GM19351 (cell line): Measurements from ENCODE around the gene FOXE1.

Experiments
- ATAC-seq: cut with Tn5 transposase; IDR thresholded peaks from one replicate; pipeline ENCODE4 v1.9.1; 2021; ENCODE audit warnings: mild to moderate bottlenecking, moderate library complexity; ENCODE audit not compliant: unreplicated experiment

Gene FOXE1

DNA sequence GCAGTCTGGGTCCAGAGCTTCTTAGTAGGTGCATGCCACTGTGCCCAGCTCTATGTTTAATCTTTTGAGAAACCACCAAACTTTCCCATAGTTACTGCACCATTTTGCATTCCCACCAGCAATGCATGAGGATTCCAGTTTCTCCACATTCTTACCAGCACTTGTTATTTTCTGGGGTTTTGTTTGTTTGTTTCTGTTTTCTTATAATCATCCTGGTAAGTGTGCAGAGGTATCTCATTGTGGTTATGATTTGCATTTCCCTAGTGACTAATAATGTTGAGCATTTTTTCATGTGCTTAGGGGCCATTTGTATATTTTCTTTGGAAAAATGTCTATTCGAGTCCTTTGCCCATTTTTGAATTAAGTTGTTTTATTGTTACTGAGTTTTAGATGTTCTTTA lies 11.4 kb downstream of the FOXE1 start:
- ATAC-seq: no peak

DNA sequence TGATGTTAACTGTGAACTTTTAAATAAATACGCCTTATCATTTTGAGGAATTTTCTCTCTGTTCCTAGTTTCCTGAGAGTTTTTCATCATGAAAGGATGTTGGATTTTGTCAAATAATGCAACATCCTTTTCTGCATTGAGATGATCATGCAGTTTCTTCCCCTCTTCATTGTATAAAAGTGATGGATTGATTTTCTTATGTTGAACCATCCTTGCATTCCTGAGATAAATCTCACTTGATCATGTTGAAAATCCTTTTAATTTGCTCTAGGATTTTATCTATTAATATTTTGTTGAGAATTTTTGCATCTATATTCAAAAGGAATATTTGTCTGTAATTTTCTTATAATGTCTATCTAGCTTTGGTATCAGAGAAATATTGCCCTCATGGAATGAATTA lies 13.3 kb downstream of the FOXE1 start:
- no peak for ATAC-seq

DNA sequence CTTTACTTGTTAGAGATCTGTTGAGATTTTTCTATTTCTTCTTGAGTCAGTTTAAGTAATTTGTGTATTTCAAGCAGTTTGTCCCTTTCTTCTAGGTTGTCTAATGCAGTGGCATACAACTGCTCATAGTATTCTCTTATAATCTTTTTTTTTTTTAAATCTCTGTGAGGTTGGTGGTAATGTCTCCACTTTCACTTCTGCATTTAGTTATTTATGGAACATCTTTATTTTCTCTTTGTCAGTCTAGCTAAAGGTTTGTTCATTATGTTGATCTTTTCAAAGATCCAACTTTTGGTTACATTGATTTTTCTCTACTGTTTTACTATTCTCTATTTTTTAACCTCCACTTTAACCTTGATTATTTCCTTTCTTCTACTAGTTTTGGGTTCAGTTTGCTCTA lies 13.8 kb downstream of the FOXE1 start:
- ATAC-seq: peak; percentile 77

DNA sequence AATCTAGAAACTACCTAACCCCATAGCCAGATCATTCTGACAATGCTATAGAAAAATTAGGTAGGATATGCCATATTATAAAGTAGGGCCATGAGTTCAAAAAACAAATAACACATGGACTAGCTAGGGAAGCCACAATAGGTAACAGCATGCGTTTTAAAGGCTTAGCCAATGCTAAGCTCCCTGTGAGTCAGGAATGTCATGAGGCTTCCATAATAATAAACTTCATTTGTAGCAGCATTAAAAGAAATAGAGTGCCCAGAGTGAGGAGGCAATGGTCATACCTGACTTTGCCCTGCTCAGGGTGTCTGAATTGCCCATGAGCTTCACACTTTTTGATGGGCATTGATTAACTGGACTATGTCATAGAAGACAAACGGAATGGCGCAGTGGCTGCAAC lies 15.8 kb downstream of the FOXE1 start:
- no peak for ATAC-seq

DNA sequence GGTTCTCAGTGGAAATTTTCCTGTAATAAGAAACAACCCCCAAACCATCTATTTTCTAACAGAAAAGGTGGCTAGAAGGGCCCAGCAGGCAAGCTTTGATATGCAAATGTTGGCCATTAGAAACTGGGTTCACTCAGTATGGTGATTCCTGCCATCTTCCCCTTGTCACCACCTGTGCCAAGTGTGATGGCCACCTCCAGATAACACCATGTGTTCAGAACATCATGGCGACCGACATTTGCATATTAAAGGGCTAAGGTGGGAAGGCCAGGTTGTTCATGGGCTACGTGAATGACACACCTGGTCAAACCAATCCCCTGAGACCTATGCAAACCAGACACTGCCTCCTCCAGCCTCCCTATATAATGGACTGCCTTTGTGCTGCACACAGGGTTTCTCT lies 20.4 kb downstream of the FOXE1 start:
- ATAC-seq: no peak

DNA sequence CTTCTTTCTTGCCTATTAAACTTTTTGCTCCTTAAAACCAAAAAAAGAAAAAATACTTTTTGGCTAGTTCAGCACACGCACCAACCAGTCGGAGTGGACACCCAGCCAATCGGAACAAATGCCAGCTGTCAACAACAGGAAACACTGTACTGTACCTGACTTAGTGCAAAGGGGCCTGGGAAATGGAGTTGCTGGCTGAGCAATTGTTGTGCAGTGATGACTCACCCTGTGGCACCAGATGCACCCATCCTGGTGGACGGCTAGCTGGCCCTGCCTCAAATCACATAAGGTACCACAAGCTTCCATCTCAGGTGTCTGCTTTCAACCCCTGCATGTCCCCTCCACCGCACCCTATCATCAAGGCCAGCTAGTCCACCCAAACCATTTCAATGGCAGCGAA lies 20.9 kb downstream of the FOXE1 start:
- no peak for ATAC-seq

DNA sequence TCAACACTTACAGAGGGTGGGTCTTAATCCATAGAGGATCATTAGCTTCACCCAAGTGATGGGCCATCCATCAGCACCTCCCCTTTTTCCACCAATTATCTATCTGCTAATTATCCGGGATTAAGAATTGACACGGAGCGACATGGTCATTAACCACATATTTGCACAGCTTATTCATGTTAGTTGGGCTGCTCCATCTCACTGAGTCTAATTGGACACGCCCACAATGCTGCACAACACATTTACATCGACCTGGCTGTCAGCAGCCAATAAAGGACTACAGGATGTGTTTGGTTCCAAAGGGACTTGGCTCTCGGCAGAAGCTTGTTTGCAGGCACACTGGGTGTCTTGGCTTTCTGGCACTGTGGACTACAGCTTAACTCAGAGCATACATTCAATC lies 21.6 kb downstream of the FOXE1 start:
- ATAC-seq: no peak

DNA sequence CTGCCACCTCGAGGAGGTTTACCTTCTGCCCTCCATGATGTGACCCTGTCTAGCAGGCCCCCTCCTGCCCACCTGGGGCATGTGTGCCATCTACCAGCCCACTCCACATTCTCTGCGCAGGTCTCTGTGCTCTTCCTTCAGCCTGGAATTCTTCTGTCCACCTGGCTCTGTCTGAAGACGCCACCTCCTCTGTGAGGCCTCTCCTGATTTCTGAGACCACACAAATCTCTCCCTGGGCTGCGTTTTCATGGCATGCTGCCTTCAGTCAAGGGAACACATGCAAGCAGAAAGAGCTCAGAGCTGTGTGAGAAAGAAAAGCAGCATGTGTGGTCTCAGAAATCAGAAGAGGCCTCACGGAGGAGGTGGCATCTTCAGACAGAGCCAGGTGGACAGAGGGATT lies 22.1 kb downstream of the FOXE1 start:
- ATAC-seq: no peak

DNA sequence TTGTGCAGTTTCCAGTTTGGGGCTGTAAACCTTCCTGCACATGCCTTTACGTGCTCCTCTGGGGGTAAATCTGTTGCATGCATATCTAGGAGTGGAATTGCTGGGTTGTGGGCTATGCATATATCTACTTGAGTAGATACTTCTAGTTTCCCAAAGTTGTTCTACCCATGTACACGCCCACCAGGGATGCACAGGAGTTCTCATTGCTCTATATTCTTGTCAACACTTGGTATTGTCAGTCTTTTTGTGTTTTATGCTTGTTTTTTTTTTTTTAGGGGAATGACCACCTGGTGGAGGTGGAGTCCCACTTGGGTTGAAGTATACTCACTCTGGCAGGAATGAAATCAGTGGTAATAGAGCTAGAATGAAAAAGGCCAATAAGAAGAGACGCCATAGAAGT lies 23.0 kb downstream of the FOXE1 start:
- no peak for ATAC-seq

DNA sequence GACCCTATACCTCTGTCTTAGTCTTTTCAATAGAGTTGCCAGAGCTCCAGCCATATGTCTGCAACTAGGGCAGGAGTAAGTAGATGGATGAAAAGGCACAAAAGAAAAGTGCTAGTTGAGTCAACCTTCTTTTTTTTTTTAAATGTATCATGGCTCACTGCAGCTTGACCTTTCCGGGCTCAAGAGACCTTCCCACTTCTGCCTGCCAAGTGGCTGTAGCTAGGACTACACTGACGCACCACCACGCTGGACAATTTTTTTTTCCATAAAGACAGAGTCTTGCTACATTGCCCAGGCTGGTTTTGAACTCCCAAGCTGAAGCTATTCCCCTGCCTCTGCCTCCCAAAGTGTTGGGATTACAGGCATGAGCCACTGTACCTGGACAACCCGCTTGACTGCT lies 27.3 kb downstream of the FOXE1 start:
- ATAC-seq: no peak

DNA sequence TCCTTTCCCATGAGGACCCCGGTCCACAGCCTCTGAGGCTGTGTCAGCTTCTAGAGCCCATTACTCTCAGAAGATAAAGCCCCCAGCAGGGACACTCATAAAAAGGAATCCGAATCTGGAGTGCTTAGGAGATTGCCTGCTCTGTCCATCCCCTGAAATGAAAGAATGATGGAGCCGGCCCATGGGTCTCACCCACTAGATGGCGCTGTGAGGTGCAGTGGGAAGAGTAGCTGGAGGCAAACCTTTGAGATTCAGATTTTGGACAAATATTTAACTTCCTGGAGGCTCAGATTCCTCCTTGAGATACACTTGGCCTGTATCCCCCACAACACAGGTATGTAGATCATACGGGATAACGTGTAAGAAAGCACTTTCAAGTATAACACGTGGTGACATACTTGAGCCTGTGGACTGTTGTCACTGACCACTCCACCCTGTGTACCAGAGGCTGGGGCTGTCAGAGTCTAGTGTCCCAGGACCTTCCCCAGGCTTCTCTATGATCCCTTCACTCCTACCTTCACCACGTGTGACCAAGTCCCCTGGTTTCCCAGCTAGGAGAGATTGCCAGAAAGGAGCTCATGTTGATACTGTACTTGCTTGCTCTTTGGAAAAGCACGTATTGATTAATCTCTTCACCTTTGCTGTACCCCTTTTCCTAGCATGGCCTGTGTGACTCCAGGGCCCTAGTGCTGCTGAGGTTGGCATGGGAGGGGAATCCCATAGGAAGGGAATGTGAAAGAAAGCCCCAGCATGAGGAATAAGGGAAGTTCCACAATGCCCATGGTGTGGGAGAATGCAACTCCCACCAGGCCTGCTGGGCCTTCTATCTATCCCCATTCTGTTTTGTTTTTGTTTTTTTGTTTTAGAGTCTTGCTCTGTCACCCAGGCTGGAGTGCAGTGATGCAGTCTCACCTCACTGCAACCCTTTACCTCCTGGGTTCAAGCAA lies 37.2 kb downstream of the FOXE1 start:
- ATAC-seq: no peak

DNA sequence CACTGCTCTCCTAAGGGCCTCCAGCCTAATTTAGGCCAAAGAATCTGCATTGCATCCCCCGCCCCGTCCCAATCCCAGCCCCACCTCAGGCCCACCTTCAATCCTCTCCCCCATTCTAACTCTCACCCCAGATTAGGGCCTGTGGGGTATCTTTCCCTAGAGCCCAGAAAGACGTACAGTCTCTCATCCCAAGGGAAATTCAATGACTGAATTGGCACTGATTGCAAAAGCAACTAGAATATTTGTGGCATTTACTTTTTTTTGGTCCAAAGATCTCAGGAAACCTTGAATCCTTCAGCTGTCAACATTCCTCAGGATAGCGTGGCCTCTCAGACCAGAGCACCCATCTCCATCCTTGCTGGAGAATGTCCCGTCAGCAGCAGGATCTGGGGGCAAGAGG lies 38.7 kb downstream of the FOXE1 start:
- no peak for ATAC-seq

DNA sequence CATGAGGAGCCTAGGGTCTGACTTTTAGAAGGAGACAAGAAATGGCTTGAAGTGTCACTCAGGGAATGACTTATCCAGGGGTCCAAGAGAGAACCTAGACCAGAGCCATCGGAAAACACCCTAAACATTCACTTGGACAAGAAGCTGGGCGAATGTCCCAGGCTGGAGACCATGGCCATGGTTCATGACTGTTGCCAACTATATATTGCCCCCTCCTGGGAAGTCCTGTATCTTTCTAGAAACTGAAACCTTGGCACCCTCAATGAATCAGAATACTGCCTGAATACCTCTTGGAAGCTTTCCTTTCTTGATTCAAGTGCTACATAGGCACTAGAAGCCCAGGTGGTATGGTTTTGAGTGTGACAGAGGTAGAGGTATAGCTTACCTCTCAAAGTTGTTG lies 39.4 kb downstream of the FOXE1 start:
- no peak for ATAC-seq

DNA sequence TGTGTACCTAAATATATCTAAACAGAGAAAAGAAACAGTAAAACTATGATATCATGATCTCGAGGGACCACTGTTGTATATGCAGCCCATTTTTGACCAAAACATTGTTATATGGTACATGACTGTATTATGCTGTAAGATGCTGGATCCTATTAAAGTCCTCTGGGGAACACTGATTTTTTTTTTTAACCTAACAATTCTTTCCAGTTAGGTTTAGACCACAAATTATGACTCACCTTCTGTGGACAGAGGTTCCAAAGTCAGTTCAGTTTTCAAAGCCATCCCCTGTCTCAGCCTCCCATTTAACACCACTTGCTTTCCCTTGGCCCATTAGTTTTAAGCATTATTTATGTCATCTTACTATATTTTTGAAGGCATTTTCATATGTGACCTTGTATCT lies 42.2 kb downstream of the FOXE1 start:
- ATAC-seq: no peak

DNA sequence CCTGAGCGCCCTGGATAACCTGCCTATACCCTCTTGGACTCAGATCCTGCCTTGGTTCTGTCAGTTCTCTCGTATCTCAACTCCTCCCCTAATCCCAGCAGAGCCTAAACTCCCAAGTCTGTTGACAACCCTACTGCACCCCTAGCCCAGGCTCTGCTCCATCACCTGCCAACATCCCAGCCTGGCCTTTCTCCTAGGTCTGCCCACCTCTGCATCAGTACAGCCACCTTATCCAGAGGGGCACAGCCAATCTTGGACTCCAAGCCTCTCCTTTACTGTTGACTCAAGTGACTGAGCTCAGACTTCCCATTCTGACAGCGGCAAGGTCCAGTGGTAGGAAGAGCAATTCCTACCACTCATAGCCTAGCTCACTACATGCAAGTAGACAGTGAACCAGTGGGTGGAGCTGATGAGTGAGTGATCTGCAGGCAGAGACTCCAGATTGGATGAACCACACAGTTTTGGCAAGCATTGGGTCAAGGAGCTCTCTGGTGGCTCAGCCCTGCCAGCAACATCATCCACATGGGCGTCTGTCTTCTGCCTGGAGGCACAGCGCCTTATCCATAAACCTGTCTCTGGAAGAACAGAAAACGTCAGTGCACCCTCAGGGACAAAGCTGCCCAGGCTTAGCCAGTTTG lies 42.8 kb downstream of the FOXE1 start:
- ATAC-seq: no peak

DNA sequence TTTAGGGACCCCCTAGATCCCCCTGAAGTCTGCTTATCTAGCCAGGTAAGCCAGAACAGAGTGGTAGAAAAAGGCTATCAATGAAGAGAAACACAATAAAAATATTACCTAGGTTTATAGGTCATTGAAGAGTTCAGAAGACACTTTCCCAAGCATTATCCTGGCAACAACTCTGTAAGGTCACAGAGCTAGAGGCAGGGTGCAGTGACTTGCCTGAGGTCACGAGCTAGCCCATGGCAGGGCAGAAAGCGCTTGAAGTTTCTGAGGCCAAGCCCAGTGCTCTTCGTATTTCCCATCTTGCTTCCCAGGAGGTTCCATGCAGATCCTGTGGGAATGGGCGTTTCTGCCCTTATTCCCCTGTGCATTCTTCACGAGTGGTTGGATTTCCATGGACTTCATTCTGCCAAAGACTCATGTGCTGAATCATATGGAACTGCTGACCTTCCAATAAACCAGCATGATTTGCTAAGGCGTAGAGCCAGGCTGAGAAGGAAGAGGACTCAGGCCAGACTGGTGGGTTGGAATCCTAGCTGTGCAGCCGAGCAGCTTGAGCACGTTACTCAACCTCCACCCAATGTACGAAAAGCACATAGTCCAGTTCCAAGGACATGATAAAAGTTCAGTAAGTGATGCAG lies 47.2 kb downstream of the FOXE1 start:
- no peak for ATAC-seq

DNA sequence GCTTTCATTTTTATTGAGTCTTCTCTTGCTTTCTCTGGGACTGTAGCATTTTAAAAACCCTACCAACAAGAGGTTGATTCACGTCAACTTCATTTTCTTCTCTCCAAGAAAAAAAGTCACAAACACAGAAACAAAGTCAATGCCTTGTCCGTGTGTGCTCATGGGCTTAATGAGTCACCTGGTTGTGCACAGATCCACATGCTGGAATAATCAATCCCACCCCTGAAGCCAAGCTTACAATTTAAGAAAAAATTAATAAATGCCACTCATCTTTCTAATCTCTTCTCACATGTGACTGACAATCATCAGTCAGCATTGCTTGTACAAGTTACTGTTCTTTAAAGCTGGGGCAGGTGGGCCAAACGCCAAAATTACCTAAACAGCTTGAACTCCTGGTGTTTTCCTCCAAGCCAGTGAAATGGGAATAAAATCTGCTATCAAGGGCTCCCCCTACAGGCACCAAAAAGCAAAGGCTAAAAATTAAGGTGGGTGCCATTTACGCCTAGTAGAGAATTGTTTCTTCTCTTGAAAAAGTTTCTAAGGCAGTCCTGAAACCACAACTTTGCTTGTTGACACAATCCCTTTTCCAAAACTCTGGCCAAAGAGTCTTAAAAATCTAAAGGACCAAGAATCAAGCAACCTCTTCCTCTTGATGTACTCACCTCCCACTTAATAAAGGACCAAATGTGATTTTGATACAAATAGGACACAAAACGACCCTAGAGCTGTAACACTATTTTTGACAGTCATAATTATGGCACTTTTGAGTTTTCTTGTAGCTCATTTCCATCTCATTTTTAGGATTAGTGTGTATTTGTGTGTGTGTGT lies 47.9 kb downstream of the FOXE1 start:
- no peak for ATAC-seq

DNA sequence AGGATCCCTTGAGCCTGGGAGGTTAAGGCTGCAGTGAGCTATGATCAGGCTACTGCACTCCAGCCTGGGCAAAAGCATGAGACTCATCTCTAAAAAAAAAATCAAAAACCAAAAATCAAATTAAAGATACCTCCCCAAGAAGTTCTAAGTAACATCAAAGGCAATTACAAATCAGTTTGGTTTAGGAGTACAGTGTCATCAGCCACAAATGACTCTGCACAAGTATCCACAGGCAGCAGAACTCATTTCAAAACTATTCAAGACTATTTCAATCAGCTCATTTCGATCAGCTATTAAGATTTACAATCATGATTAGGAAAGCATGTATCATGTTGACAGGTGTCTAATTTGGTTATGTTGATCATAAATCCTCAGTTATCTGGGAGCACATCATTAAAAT lies 50.2 kb downstream of the FOXE1 start:
- ATAC-seq: no peak

DNA sequence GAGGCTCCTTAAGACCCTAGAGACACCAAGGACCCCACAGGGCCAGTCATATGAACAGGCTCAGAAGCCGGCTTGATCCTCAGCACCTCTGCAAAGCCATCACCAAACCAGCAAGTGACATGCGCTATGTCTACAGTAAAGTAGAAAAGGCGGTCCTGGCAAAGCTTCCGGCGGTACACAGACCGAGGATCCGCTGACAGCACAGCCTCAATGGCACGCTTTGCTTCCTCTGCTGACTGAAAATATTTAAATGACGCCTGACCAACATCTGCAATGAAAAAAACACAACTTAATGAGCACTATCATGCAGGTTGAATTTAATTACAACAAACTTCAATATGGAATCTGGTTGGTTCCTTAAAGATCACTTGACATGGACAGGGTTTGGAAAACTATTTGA lies 51.7 kb downstream of the FOXE1 start:
- ATAC-seq: no peak

DNA sequence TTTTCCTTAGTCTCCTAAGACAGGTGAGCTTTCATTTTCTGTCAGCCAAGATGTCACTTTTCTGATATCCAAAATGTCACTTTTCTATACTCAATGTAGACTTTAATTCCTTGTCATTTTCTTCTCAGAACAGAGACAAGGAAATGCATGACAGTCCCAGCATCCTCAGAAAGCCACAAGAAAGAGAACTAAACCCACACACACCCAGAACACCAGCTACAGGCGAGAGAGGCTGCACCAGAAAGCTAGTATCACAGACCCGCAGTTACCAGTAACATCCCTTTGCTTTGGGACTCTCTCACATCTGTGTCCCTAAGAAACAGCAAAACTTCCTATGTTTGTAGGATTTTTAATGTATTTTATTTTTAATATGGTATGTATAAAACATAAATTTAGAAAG lies 52.2 kb downstream of the FOXE1 start:
- no peak for ATAC-seq
